COLO829 (cell line): ENCODE measurements around the gene CCDC57.

ENCODE experiments used
- DNase-seq: peaks from one replicate; pipeline ENCODE4 v3.0.0; 2012; ENCODE audit warnings: low spot score

CCDC57 gene

GRCh38 chr17:82092094-82092586, 120.5 kb downstream of the CCDC57 start:
- DNase-seq: no peak

- no peak for DNase-seq
Observed at GRCh38 chr17:82091264-82092066, 121.2 kb downstream of the CCDC57 start.

GRCh38 chr17:82090549-82091263, 121.9 kb downstream of the CCDC57 start:
- DNase-seq: no peak

- DNase-seq: no peak
Observed at GRCh38 chr17:82089723-82090548, 122.7 kb downstream of the CCDC57 start.

GRCh38 chr17:82088838-82089722, 123.6 kb downstream of the CCDC57 start:
- no peak for DNase-seq

- DNase-seq: no peak
Observed at GRCh38 chr17:82087961-82088837, 124.4 kb downstream of the CCDC57 start.

- DNase-seq: no peak
Observed at GRCh38 chr17:82086941-82087906, 125.4 kb downstream of the CCDC57 start.

GRCh38 chr17:82085931-82086764, 126.5 kb downstream of the CCDC57 start:
- no peak for DNase-seq

GRCh38 chr17:82085031-82085861, 127.4 kb downstream of the CCDC57 start:
- DNase-seq: no peak

GRCh38 chr17:82084373-82085030, 128.1 kb downstream of the CCDC57 start:
- no peak for DNase-seq

- DNase-seq: no peak
Observed at GRCh38 chr17:82083533-82084359, 128.9 kb downstream of the CCDC57 start.

GRCh38 chr17:82083009-82083408, 129.6 kb downstream of the CCDC57 start:
- no peak for DNase-seq

- no peak for DNase-seq
Observed at GRCh38 chr17:82082456-82082855, 130.2 kb downstream of the CCDC57 start.

GRCh38 chr17:82081966-82082365, 130.7 kb downstream of the CCDC57 start:
- no peak for DNase-seq

GRCh38 chr17:82081546-82081945, 131.1 kb downstream of the CCDC57 start:
- DNase-seq: no peak
